ENCODE results near the gene NSMCE4A.

- TF ChIP-seq CTCF (IDR thresholded peaks at IDR 0.05), result no peak
- TF ChIP-seq ZFX (IDR thresholded peaks at IDR 0.05; ENCODE audit: borderline replicate concordance), result no peak
These were observed 37.7 kb upstream of the NSMCE4A start for GRCh38 chr10:122012731-122013130.
